ENCODE measurements around the gene MYO15B. TPM values are rescaled to one million over a fixed set of nuclear protein-coding genes. Genes with fewer than 3 reads are reported as not detected.

MYO15B gene
- total and polyA plus RNA-seq, 2 of the 13 experiments (the other 11 are each of a cell fraction or from before 2014, with no cell fraction given): 2.8 to 8.1 TPM

DNA sequence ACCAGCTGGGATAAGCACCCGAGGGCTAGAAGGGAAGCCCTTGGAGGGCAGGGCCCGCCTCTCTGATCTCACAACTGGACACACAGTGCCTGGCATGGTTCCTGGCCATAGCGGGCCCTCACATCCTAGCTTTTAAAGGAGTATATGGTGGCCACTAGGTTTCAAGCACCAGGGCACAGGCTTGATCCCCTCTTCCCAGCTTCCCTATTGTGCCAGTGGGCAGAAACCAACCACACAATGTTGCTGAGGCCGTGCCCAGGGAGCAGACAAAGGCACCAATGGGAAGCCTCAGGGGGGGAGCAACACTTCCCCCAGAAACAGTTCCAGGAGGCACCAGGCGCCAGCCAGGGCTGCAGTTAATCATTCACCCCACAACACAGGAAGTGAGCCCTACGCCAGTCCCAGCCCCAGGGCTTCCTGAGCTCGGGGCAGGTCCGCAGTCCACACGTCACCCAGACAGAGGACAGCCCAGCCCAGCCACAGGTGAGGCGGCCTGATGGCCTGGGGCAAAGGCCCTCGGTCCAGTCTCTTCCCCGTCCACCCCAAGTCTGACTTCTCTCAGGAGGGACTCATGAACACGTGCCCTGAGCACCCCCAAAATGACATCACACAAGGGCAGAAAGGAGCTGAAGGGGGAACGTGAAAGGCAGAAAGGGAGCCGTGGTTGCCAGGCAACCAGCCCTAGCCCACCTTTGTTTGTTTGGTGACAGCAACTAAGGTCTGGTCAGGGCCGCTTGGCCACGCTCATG is 58.5 kb downstream of the MYO15B start (continued):
- no peak for TF ChIP-seq SATB2 (CRISPR knock-in tag; IDR thresholded peaks at IDR 0.05)
- TF ChIP-seq ZFP37 (CRISPR knock-in tag; IDR thresholded peaks at IDR 0.05; ENCODE audit: borderline replicate concordance): peak; percentile 74; the same call in 1 of the 2 replicates
- no peak for TF ChIP-seq RAD21 (CRISPR knock-in tag; IDR thresholded peaks at IDR 0.05)
- TF ChIP-seq ZFX (CRISPR knock-in tag; IDR thresholded peaks at IDR 0.05; ENCODE audit: low read depth): peak; percentile 96
- TF ChIP-seq ETV6 (CRISPR knock-in tag; conservative IDR thresholded peaks at IDR 0.05): no peak
- TF ChIP-seq ISX (CRISPR knock-in tag; conservative IDR thresholded peaks at IDR 0.05): no peak
- TF ChIP-seq ZNF256 (CRISPR knock-in tag; conservative IDR thresholded peaks at IDR 0.05): no peak; the same call in 1 of the 2 replicates
- TF ChIP-seq ZNF234 (CRISPR knock-in tag; conservative IDR thresholded peaks at IDR 0.05): no peak
- no peak for TF ChIP-seq ONECUT2 (CRISPR knock-in tag; IDR thresholded peaks at IDR 0.05)
- peak; percentile 83; the same call in 1 of the 2 replicates for TF ChIP-seq STAT6 (CRISPR knock-in tag; IDR thresholded peaks at IDR 0.05; ENCODE audit: borderline replicate concordance)
- no peak for TF ChIP-seq ZNF704 (CRISPR knock-in tag; IDR thresholded peaks at IDR 0.05; ENCODE audit: borderline replicate concordance)
- TF ChIP-seq, protein P1, sequence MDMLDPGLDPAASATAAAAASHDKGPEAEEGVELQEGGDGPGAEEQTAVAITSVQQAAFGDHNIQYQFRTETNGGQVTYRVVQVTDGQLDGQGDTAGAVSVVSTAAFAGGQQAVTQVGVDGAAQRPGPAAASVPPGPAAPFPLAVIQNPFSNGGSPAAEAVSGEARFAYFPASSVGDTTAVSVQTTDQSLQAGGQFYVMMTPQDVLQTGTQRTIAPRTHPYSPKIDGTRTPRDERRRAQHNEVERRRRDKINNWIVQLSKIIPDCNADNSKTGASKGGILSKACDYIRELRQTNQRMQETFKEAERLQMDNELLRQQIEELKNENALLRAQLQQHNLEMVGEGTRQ (IDR thresholded peaks at IDR 0.05; ENCODE audit: low read depth, low read length): no peak; the same call in 1 of the 2 replicates
- TF ChIP-seq, protein P1 (CRISPR knock-in tag; IDR thresholded peaks at IDR 0.05; ENCODE audit: borderline replicate concordance): no peak
- TF ChIP-seq ZNF703 (CRISPR knock-in tag; IDR thresholded peaks at IDR 0.05; ENCODE audit: borderline replicate concordance): no peak
- TF ChIP-seq ZNF678 (CRISPR knock-in tag; IDR thresholded peaks at IDR 0.05): no peak
- no peak for TF ChIP-seq ZNF841 (CRISPR knock-in tag; IDR thresholded peaks at IDR 0.05; ENCODE audit: borderline replicate concordance)
- peak; percentile 82 for TF ChIP-seq GATAD1 (CRISPR knock-in tag; IDR thresholded peaks at IDR 0.05)
- no peak for TF ChIP-seq ZNF850 (CRISPR knock-in tag; conservative IDR thresholded peaks at IDR 0.05)
- TF ChIP-seq TERF1 (CRISPR knock-in tag; IDR thresholded peaks at IDR 0.05): no peak
- no peak; the same call in 1 of the 2 replicates for TF ChIP-seq ZNF800 (CRISPR knock-in tag; IDR thresholded peaks at IDR 0.05)
- no peak for TF ChIP-seq ZNF251 (CRISPR knock-in tag; IDR thresholded peaks at IDR 0.05)

All from HepG2 (cell line).